ENCODE data around the gene EFTUD2.

DNA sequence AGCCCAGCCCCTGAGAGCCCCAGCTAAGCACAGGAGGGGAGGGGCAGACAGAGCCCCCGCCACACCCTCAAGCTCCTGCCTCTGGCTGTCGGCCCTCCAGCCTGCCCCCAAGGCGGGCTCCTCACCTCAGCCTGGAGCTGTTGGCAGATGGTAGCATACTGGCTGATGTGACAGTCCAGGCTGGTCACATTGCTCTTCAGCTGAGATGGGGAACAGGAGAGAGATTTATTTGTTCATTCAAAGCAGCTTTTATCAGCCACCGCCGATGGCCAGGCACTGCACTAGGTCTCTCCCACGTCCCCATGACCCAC is 33.5 kb upstream of the EFTUD2 start:
- TF ChIP-seq, protein P1, sequence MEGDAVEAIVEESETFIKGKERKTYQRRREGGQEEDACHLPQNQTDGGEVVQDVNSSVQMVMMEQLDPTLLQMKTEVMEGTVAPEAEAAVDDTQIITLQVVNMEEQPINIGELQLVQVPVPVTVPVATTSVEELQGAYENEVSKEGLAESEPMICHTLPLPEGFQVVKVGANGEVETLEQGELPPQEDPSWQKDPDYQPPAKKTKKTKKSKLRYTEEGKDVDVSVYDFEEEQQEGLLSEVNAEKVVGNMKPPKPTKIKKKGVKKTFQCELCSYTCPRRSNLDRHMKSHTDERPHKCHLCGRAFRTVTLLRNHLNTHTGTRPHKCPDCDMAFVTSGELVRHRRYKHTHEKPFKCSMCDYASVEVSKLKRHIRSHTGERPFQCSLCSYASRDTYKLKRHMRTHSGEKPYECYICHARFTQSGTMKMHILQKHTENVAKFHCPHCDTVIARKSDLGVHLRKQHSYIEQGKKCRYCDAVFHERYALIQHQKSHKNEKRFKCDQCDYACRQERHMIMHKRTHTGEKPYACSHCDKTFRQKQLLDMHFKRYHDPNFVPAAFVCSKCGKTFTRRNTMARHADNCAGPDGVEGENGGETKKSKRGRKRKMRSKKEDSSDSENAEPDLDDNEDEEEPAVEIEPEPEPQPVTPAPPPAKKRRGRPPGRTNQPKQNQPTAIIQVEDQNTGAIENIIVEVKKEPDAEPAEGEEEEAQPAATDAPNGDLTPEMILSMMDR (IDR thresholded peaks at IDR 0.05 in 8 of 11, conservative IDR thresholded peaks at IDR 0.05 in 3 of 11): no peak
- TF ChIP-seq POLR2A (IDR thresholded peaks at IDR 0.05): no peak
- no peak for TF ChIP-seq POLR2AphosphoS5 (IDR thresholded peaks at IDR 0.05)
